ENCODE measurements around the gene SH3RF3.
"Not testable (repeated sequence)": the region's sequence is repeated elsewhere in the genome, so short reads cannot be mapped to it uniquely, and the experiment has no call there.

Gene SH3RF3

DNA sequence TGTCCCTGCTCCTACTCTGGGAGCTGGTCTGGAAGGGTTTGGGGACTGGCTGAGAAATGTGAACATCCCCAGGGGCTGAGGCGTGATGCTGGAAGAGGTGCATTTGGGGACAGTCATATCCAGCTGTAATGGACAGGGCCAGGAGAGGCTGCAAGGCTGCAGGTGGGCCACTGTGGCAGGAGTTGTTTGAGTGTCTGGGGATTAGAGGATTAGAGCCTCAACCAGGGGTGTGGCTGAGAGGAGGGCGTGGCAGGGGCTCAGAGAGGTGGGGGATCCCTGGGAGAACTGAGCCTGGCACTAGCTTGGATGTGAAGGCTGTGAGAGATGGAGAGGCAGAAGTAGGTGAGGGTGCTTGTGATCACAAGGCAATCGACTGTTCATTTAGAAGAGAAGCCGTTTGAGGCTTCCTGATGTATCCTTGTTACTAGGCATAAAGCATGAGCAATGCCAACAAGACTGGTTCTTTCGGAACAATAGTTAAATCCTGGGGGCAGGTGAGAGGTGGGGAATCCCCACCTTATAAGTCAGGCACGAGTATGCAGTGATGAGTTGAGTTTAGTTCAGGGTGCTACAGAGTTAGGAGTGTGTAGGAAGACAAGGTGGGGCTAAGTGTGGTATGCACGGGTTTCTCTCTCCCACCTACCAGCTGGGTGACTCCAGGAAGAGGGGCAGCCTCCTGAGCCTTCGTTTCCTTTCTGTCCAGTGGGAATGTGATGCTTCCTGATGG is 31.9 kb downstream of the SH3RF3 start:
- no peak for DNase-seq

GRCh38 chr2:109162367-109162766 is 33.4 kb downstream of the SH3RF3 start:
- DNase-seq, result not testable (repeated sequence)

DNA sequence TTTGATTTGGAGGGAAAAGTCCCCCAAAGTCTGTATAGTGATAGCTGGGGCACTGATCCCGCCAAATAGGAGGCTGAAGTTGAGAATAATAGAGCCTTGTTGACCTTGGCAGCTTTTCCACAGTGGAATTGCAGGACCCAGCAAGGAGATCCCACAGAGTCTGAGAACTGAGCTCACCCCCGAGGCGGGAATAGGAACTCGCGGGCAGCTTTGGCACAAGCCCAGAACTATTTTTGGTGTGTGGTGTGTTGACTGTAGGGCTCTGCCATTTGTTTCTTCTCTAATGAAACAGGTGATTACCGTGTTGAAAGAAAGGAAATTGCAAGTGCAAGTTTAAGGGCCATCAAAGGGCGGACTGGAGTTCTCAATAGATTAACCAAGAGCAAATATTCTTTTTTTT is 34.0 kb downstream of the SH3RF3 start:
- DNase-seq, result no peak

DNA sequence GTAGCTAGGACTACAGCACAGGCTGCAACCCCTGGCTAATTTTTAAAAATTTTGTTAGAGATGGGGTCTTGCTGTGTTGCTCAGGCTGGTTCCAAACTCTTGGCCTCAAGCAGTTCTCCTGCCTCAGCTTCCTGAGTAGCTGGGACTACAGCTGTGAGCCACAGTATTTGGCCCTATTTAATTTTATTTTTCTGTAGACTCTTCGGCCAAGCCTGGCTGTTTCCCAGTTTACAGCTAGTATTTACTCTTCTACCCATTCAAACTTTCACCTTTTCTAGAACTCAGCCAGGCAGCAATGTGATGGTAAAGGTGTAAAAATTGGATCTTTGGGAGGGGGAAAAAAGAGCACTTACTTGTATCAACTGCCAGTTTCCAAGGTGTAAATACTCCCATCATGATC is 35.3 kb downstream of the SH3RF3 start:
- no peak for DNase-seq

DNA sequence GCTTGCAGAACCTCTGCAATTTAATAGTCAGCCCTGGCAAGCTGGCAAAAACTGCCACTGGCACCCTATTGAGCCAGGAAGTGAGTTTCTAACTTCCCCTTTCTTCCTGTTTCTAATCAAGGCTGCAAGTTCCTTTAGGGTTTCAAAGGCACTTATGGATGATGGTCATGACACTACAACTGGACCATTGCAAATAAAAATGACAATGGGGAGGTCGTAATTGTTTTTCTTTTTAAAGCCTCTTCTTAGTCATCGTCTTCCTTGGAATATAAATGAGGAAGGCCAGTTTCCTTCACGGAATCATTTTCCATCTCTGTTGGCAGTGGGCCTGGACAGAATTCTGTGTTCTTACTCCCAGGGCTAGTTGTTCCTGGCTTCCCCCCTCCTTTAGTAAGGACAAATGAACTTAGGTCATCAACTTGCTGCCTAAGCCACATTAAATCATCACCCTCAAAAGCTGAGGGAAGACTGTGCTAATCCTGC is 35.8 kb downstream of the SH3RF3 start:
- no peak for DNase-seq

- no peak for DNase-seq
Observed at GRCh38 chr2:109166811-109167210, 37.8 kb downstream of the SH3RF3 start.

DNA sequence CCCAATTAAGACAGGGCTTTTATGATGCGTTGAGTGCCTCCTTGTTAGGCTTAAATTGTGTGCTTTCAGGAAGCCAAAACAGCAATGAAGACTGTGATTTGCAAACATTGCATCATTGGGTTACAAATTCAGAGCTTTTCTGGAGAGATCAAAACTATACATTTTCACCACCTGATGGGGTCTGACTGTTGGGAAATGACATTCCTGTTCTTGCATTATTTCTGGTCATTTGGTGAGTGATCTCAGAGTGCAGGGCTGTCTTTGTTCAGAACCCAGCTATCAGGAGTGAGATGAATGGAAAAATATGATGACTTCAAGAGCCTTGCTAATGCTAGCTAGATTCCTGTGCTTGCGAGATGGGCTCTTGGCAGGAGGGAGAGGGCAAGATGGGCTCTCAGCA is 39.1 kb downstream of the SH3RF3 start:
- no peak for DNase-seq

GRCh38 chr2:109168716-109169115 is 39.7 kb downstream of the SH3RF3 start:
- no peak for DNase-seq

- no peak for DNase-seq
Observed at GRCh38 chr2:109170645-109171044, 41.6 kb downstream of the SH3RF3 start.

GRCh38 chr2:109171444-109172334 is 42.7 kb downstream of the SH3RF3 start:
- DNase-seq, result no peak

- DNase-seq, result no peak
Observed at GRCh38 chr2:109172556-109173105, 43.6 kb downstream of the SH3RF3 start.

DNA sequence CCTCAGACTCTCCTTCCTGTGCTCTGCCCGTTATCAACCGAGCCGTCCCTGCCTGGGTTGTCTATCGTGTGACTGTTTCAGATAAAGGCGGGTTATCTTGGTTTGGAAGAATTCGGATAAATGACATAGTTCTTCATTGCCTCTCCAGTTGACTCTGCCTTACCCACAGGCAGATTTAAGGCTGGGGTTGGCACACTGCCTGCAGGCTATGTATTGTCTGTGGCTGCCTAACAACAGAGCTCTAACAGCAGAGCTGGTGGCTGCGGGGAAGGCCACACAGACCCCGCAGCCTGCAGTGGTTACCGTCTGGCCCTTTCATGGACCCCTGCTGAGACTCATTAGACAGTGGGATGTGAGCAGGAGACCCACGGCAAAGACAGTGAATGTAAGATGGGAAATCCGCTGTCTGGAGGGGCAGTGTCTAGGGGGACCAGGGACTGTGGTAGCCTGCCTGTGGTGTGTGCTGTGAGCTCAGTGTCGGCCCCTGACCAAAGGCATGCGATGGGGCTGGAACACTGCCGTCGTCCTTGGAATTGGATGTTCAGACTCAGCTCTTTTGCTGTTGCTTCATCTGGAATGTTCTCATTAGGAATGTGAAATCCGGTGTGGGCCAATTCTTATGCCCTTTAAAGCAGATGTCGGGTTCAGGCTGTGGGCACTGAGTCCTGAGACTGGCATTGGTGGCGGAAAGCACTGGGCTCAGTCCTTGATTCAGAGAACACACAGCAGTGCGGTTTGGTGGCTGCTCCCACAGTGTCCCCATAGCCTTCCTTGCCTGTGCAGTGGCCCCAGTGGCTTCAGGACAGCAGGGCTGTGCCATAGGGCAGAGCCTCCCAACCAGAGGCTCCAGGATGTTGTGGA is 44.5 kb downstream of the SH3RF3 start:
- DNase-seq, result no peak

GRCh38 chr2:109174214-109174613 is 45.2 kb downstream of the SH3RF3 start:
- no peak for DNase-seq

DNA sequence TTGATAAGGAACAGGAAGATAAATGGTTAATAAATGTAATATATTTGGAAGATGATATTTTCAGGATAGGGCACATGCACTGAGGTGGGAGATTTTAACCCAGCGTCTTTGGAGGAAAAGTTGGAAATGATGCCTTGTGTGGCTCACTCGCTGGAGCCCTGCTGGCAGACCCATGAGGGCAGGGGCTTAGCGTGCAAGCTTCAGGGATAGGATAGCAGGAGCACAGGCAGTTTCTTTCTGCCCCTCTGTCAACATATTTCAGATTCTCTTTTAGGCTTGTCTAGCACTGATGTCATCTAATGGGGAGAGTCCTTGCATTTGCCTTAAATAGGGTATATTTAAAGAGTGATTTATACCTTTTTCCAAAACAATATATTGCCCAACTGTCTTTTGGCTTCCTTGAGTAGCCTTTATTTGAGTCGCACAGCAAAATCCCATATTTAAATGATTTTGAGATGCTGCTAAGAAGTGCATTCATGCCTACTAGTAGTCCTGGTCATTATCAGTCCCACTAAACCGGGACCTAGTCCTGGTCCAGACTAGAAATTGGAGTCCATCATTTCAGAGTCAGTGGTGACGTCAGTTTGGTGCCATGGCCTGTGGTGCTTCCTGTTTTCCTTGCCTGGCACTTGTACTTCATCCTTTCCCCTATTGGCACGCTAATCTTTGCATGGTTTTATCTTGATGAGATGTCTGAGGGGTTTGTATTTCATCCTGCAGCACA is 45.8 kb downstream of the SH3RF3 start:
- DNase-seq, result no peak

- DNase-seq, result no peak
Observed at GRCh38 chr2:109175350-109175678, 46.3 kb downstream of the SH3RF3 start.

- no peak for DNase-seq
Observed at GRCh38 chr2:109176928-109177327, 47.9 kb downstream of the SH3RF3 start.

DNA sequence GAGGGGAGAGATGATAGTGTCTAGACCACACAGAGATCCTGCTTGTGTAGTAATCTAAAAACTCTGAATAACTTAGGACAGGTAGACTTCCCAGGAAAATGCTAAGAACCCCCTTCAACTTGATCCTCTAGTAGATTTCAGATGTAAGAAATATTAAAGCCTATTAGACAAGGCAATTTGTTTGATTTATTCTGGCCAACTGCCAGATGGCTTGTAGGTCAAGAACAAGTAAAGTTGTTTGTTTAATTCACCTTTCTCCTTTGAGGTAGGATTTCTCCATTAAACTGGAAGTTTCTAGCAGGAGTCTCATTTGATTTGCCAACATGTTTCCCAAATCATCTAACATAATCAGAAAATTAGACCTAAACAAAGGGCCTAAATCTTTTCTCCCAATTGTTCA is 48.6 kb downstream of the SH3RF3 start:
- no peak for DNase-seq

- no peak for DNase-seq
Observed at GRCh38 chr2:109178968-109179367, 50.0 kb downstream of the SH3RF3 start.

DNA sequence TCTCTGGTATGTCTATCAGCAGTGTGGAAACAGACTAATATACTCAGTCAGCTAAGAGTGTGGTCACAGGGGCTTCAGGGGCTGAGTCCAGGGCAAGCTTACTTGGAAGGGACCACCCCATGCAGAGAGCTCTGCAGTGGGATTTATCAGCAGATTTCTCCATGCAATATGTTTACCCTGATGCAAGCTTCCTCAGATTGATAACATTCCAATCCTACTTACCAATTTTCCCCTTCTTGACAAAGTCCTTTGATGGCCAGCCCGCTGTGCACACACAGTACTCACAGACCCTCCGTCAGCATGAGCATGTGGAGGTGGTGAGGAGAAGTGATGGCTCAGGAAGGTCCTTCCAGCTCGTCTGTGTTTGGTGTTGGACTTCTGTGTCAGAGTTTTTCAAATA is 51.8 kb downstream of the SH3RF3 start:
- DNase-seq, result no peak

- DNase-seq, result no peak
Observed at GRCh38 chr2:109182426-109182825, 53.4 kb downstream of the SH3RF3 start.

- no peak for DNase-seq
Observed at GRCh38 chr2:109183871-109184270, 54.9 kb downstream of the SH3RF3 start.

DNA sequence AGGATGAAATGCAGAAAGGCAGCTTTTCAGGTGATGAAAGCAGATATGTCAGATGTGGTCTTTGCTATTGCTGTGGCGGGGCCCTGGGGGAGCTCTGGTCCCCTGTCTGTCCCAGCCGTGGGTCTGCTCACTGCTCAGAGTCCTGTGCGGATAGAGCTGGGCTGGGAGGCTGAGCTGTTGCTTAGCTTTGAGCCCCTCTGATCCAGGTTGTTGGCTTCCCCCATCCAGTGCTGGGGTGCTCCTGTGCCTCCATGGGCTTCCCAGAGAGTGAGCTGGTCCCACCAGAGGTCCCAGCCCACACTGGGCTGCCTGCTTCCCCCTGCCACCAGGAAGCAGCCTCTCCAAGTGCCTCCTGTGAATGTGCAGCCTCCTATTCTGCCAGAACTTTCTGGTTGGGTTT is 55.4 kb downstream of the SH3RF3 start:
- DNase-seq, result no peak

Data from stimulated activated naive CD4-positive, alpha-beta T cell treated with Interleukin-2 at 50 U/mL for 16 hours (primary cell).